Keratinocyte (primary cell): ENCODE results near the gene ZNF423. TPM values are rescaled to one million over a fixed set of nuclear protein-coding genes. Genes with fewer than 3 reads are reported as not detected.

Source experiments
- DNase-seq: peaks from one replicate; pipeline ENCODE4 v3.0.0-alpha.2; 2011; ENCODE audit warnings: low read depth, missing footprints, low spot score
- FAIRE-seq: peaks from 2 replicates; lab custom pipeline; 2011; peaks lifted over from hg19 to GRCh38; lab: Jason Lieb, UNC
- H2AFZ ChIP-seq: 2 replicates; pipeline ENCODE4 v1.6.0; 2012; ENCODE audit warnings: low read length, control low read depth, inconsistent platforms; ENCODE audit not compliant: control insufficient read depth
- H3K27ac ChIP-seq: 2 replicates; pipeline ENCODE4 v1.5.1; 2011; ENCODE audit warnings: low read length; ENCODE audit not compliant: control insufficient read depth, insufficient read depth
- H3K27me3 ChIP-seq: 3 replicates; pipeline ENCODE4 v1.6.0; 2011; ENCODE audit warnings: low read length; ENCODE audit not compliant: control insufficient read depth, insufficient read depth; ENCODE audit errors: extremely low read depth
- H3K36me3 ChIP-seq, 2 experiments: 2 replicates in 1 of 2; 3 replicates in 1 of 2; pipeline ENCODE4 v1.5.1; 2011; ENCODE audit warnings: low read length in 2 of 2, mild to moderate bottlenecking in 1 of 2; ENCODE audit not compliant: control insufficient read depth in 2 of 2, insufficient read depth in 2 of 2; ENCODE audit errors: extremely low read depth in 1 of 2
- H3K4me1 ChIP-seq: 3 replicates; pipeline ENCODE4 v1.5.1; 2011; ENCODE audit warnings: low read length; ENCODE audit not compliant: control insufficient read depth, insufficient read depth; ENCODE audit errors: extremely low read depth
- H3K4me2 ChIP-seq: 3 replicates; pipeline ENCODE4 v1.6.0; 2011; ENCODE audit warnings: low read depth, low read length; ENCODE audit not compliant: control insufficient read depth, insufficient read depth; ENCODE audit errors: extremely low read depth
- H3K4me3 ChIP-seq, 3 experiments: fragments of 200-600 bp in 1 of 3; sonication (generic) in 1 of 3; 2 replicates in 2 of 3; 3 replicates in 1 of 3; pipeline ENCODE4 v1.5.1; 2011 to 2016; ENCODE audit warnings: low read length in 3 of 3, mild to moderate bottlenecking in 3 of 3, control low read depth in 2 of 3, inconsistent platforms in 1 of 3, low read depth in 1 of 3, mixed read lengths in 1 of 3, mixed run types in 1 of 3, moderate library complexity in 1 of 3; ENCODE audit not compliant: control insufficient read depth in 2 of 3, insufficient read depth in 2 of 3; ENCODE audit errors: extremely low read depth in 1 of 3
- H3K79me2 ChIP-seq: 2 replicates; pipeline ENCODE4 v1.6.0; 2012; ENCODE audit warnings: low read length; ENCODE audit not compliant: control insufficient read depth, insufficient read depth
- H3K9ac ChIP-seq: 3 replicates; pipeline ENCODE4 v1.6.0; 2011; ENCODE audit warnings: low read length; ENCODE audit not compliant: control insufficient read depth, insufficient read depth; ENCODE audit errors: extremely low read depth
- H3K9me1 ChIP-seq: 3 replicates; pipeline ENCODE4 v1.6.0; 2011; ENCODE audit warnings: low read length; ENCODE audit not compliant: control insufficient read depth, insufficient read depth; ENCODE audit errors: extremely low read depth
- H3K9me3 ChIP-seq: 2 replicates; pipeline ENCODE4 v1.5.1; 2012; ENCODE audit warnings: low read depth, low read length; ENCODE audit not compliant: control insufficient read depth
- H4K20me1 ChIP-seq: 3 replicates; pipeline ENCODE4 v1.6.0; 2011; ENCODE audit warnings: low read length; ENCODE audit not compliant: control insufficient read depth, insufficient read depth; ENCODE audit errors: extremely low read depth
- CTCF ChIP-seq, 3 experiments: IDR thresholded peaks in 1 of 3; conservative IDR thresholded peaks in 1 of 3; optimal IDR thresholded peaks in 1 of 3; 2 replicates in 2 of 3; 3 replicates in 1 of 3; pipeline versions ENCODE3 to v1.5.1; 2011; ENCODE audit warnings: low read length in 3 of 3, mild to moderate bottlenecking in 3 of 3, moderate library complexity in 2 of 3, control low read depth in 1 of 3, inconsistent platforms in 1 of 3; ENCODE audit not compliant: insufficient read depth in 2 of 3; ENCODE audit errors: extremely low read depth in 1 of 3
- EZH2 ChIP-seq: IDR thresholded peaks from one replicate; pipeline ENCODE4 v1.6.1; 2012; ENCODE audit warnings: inconsistent platforms, mild to moderate bottlenecking, low read length, moderate library complexity
- dilution Hi-C: fragments of 300-500 bp; cut with MboI; formaldehyde crosslinking; loops from one replicate; pipeline ENCODE4 v1.7.0; 2020; ENCODE audit warnings: low sequenced_read_pairs; ENCODE audit not compliant: extremely low pct_ligation_motif_present
- polyA plus RNA-seq, 5 experiments: library from polyadenylated mRNA; depleted of rRNA in 3 of 5; stranded (reverse) in 3 of 5; stranded (forward) in 1 of 5; unstranded in 1 of 5; fragments of >200 nt; gene quantifications; 1 replicate in 1 of 5; 2 replicates in 3 of 5; 3 replicates in 1 of 5; pipeline versions ENCODE4 v1.2.1 to v1.2.3, GENCODE V29; 2011 to 2012; ENCODE audit warnings: missing spikeins in 2 of 5, low read depth in 1 of 5, low replicate concordance in 1 of 5

Gene ZNF423
- polyA plus RNA-seq, 1 donor (not counting 4 experiments of a cell fraction or from before 2014, with no cell fraction given) = 0.05 TPM

GRCh38 chr16:49502136-49502881, 353.6 kb downstream of the ZNF423 start:
- FAIRE-seq = no peak
- Histone ChIP-seq H3K9me1 (no peaks in the 10 kb centered on the region), H3K4me3 (no peak overlapping the region), H3K36me3 (no peaks in the 10 kb centered on the region), H3K9ac (no peak overlapping the region), H3K79me2 (no peaks in the 10 kb centered on the region), H3K9me3 (no peaks in the 10 kb centered on the region), H3K27ac (no peak overlapping the region), H3K4me1 (no peaks in the 10 kb centered on the region), H3K4me2 (no peak overlapping the region), H4K20me1 (no peaks in the 10 kb centered on the region), H2AFZ (no peak overlapping the region), H3K27me3 (no peaks in the 10 kb centered on the region)
- dilution Hi-C loops = no loop called here
- TF ChIP-seq CTCF (optimal IDR thresholded peaks at IDR 0.05 in 1 of 3, IDR thresholded peaks at IDR 0.05 in 1 of 3, conservative IDR thresholded peaks at IDR 0.05 in 1 of 3; ENCODE audit: extremely low read depth in 1 of 3, insufficient read depth in 2 of 3, low read length in 3 of 3) (no peak), EZH2 (no peak)
- no peak for DNase-seq

DNA sequence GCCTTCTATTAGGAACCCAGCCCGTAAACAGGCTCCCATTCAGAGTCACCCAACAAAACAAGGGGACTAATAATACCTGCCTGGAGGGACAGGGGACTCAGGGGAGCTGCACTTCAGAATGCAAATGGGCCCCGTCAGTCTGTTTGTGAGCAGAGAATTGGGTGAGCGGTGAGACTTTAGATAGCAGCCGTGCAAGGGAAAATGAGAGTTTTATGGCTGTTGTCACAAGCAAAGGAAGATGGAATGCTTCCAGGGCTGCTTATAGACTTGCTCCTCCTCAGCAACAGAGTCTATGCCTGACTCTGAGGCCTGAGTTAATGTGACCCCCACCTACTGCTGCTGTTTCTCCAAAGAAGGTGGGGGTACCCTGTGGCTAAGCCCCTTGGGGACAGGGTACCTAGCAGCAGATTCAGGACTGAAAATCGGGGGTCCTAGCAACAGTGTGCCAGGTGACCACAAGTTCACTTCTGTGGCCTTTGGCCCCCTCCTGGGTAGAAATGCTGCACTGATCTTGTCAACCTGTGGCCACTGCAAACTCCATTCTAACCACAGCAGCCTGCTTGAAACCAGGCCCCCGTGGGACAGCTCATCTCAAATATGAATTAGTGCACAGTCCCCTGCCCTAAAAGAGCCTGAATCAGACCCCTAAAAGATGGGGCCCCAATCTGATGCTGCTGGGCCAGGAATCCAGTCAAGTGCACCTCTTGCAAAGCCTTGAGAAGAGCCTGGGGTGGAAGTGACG, 355.9 kb downstream of the ZNF423 start:
- no peak overlapping the region for H3K4me3 ChIP-seq
- H3K9me1 ChIP-seq = no peaks in the 10 kb centered on the region
- no peak overlapping the region for H2AFZ ChIP-seq
- no peaks in the 10 kb centered on the region for H3K27me3 ChIP-seq
- DNase-seq (no peak), FAIRE-seq (no peak)
- no peak overlapping the region for H3K9ac ChIP-seq
- no peaks in the 10 kb centered on the region for H3K9me3 ChIP-seq
- H3K4me1 ChIP-seq = no peaks in the 10 kb centered on the region
- no peaks in the 10 kb centered on the region for H3K36me3 ChIP-seq
- no peak overlapping the region for H3K4me2 ChIP-seq
- TF ChIP-seq CTCF (optimal IDR thresholded peaks at IDR 0.05 in 1 of 3, IDR thresholded peaks at IDR 0.05 in 1 of 3, conservative IDR thresholded peaks at IDR 0.05 in 1 of 3; ENCODE audit: extremely low read depth in 1 of 3, insufficient read depth in 2 of 3, low read length in 3 of 3) (no peak), EZH2 (no peak)
- no peak overlapping the region for H3K27ac ChIP-seq
- no peaks in the 10 kb centered on the region for H3K79me2 ChIP-seq
- dilution Hi-C loops = no loop called here
- no peaks in the 10 kb centered on the region for H4K20me1 ChIP-seq
